GM19468 (cell line): ENCODE measurements around the gene BTBD18.
"Not testable (repeated sequence)": the region's sequence is repeated elsewhere in the genome, so short reads cannot be mapped to it uniquely, and the experiment has no call there.

Experiments
- ATAC-seq: cut with Tn5 transposase; IDR thresholded peaks from one replicate; pipeline ENCODE4 v1.9.1; 2021; ENCODE audit warnings: mild to moderate bottlenecking, moderate library complexity, moderate number of reproducible peaks; ENCODE audit not compliant: unreplicated experiment; ENCODE audit errors: extremely low read depth

BTBD18 gene

GRCh38 chr11:57741132-57742086, 10.2 kb downstream of the BTBD18 start, which contains the start of gene SELENOH:
SELENOH (plus strand) TSS chr11:57741491; CDS start chr11:57741596, 105 bp downstream.
- peak; percentile 83 for ATAC-seq

- ATAC-seq = no peak
Measured at GRCh38 chr11:57735619-57736298, 15.9 kb downstream of the BTBD18 start.

- no peak for ATAC-seq
Measured at GRCh38 chr11:57732661-57733060, 19.0 kb downstream of the BTBD18 start.

- ATAC-seq = no peak
Measured at GRCh38 chr11:57729479-57729878, 22.1 kb downstream of the BTBD18 start.

GRCh38 chr11:57728829-57729228, 22.8 kb downstream of the BTBD18 start:
- no peak for ATAC-seq

GRCh38 chr11:57727185-57727584, 24.4 kb downstream of the BTBD18 start:
- no peak for ATAC-seq

- not testable (repeated sequence) for ATAC-seq
Measured at GRCh38 chr11:57716726-57717125, 34.9 kb downstream of the BTBD18 start.

- ATAC-seq = no peak
Measured at GRCh38 chr11:57713835-57714234, 37.8 kb downstream of the BTBD18 start.

GRCh38 chr11:57712256-57713150, 39.1 kb downstream of the BTBD18 start, which contains the start of gene TMX2:
TMX2 (plus strand) TSS chr11:57712593; CDS start chr11:57712619, 26 bp downstream.
- peak; percentile 96 for ATAC-seq

GRCh38 chr11:57711414-57712255, 40.0 kb downstream of the BTBD18 start, which contains the start of gene MED19:
MED19 (minus strand) TSS chr11:57712215; CDS start chr11:57712179, 36 bp downstream.
- peak; percentile 27 for ATAC-seq

GRCh38 chr11:57709802-57710367, 41.7 kb downstream of the BTBD18 start:
- no peak for ATAC-seq

GRCh38 chr11:57705432-57705831, 46.2 kb downstream of the BTBD18 start:
- not testable (repeated sequence) for ATAC-seq

GRCh38 chr11:57704932-57705331, 46.7 kb downstream of the BTBD18 start:
- ATAC-seq = no peak

GRCh38 chr11:57703341-57703740, 48.3 kb downstream of the BTBD18 start:
- ATAC-seq = no peak

- no peak for ATAC-seq
Measured at GRCh38 chr11:57700425-57700824, 51.2 kb downstream of the BTBD18 start.

- no peak for ATAC-seq
Measured at GRCh38 chr11:57699813-57700212, 51.8 kb downstream of the BTBD18 start.

GRCh38 chr11:57698843-57699365, 52.7 kb downstream of the BTBD18 start:
- no peak for ATAC-seq
